IPS-18a (cell line): ENCODE measurements around the gene PCBP1.

Experiments
- H3K27ac ChIP-seq: one replicate; pipeline ENCODE4 v1.5.1; 2013; ENCODE audit warnings: low read length
- H3K27me3 ChIP-seq: one replicate; pipeline ENCODE4 v1.6.1; 2013; ENCODE audit warnings: mild to moderate bottlenecking, low read length; ENCODE audit not compliant: control insufficient read depth, insufficient read depth
- H3K36me3 ChIP-seq: one replicate; pipeline ENCODE4 v1.6.1; 2013; ENCODE audit warnings: low read depth, low read length; ENCODE audit not compliant: control insufficient read depth
- H3K4me1 ChIP-seq: one replicate; pipeline ENCODE4 v1.6.1; 2013; ENCODE audit warnings: low read depth, low read length; ENCODE audit not compliant: control insufficient read depth
- H3K4me3 ChIP-seq: one replicate; pipeline ENCODE4 v1.5.1; 2013; ENCODE audit warnings: low read length
- H3K9ac ChIP-seq: one replicate; pipeline ENCODE4 v1.6.1; 2013; ENCODE audit warnings: mild to moderate bottlenecking, low read length, moderate library complexity
- H3K9me3 ChIP-seq: one replicate; pipeline ENCODE4 v1.6.1; 2013; ENCODE audit warnings: low read depth, low read length; ENCODE audit not compliant: control insufficient read depth

PCBP1 gene

GRCh38 chr2:70083344-70084156 lies 3.7 kb upstream of the PCBP1 start:
- Histone ChIP-seq H3K9ac (no peak overlapping the region), H3K27ac (no peak overlapping the region), H3K36me3 (peaks cover 47% of the 10 kb centered on the region), H3K27me3 (no peaks in the 10 kb centered on the region), H3K4me1 (peaks cover 25% of the 10 kb centered on the region), H3K9me3 (no peaks in the 10 kb centered on the region), H3K4me3 (no peak overlapping the region)

- Histone ChIP-seq H3K4me3 (peak overlapping the region; percentile 90), H3K9me3 (no peaks in the 10 kb centered on the region)
Measured at GRCh38 chr2:70084973-70085710, 2.1 kb upstream of the PCBP1 start.

GRCh38 chr2:70085711-70086277 lies 1.5 kb upstream of the PCBP1 start:
- Histone ChIP-seq H3K9ac (peak overlapping the region; percentile 100), H3K9me3 (no peaks in the 10 kb centered on the region), H3K27me3 (no peaks in the 10 kb centered on the region), H3K4me3 (peak overlapping the region; percentile 90), H3K4me1 (peaks cover 35% of the 10 kb centered on the region), H3K27ac (peak overlapping the region; percentile 99), H3K36me3 (peaks cover 31% of the 10 kb centered on the region)

More at GRCh38 chr2:70084973-70085710, 2.1 kb upstream of the PCBP1 start:
- no peaks in the 10 kb centered on the region for H3K27me3 ChIP-seq
- H3K4me1 ChIP-seq = peaks cover 32% of the 10 kb centered on the region
- H3K36me3 ChIP-seq = peaks cover 37% of the 10 kb centered on the region
- peak overlapping the region; percentile 100 for H3K9ac ChIP-seq
- peak overlapping the region; percentile 99 for H3K27ac ChIP-seq

GRCh38 chr2:70086278-70086837 lies 919 bp upstream of the PCBP1 start:
- Histone ChIP-seq H3K36me3 (peaks cover 29% of the 10 kb centered on the region), H3K4me3 (peak overlapping the region; percentile 90)

GRCh38 chr2:70087702-70088597 lies 673 bp downstream of the PCBP1 start:
- Histone ChIP-seq H3K27me3 (no peaks in the 10 kb centered on the region), H3K4me1 (peaks cover 35% of the 10 kb centered on the region), H3K9me3 (no peaks in the 10 kb centered on the region), H3K27ac (peak overlapping the region; percentile 95), H3K9ac (peak overlapping the region; percentile 99), H3K36me3 (peaks cover 25% of the 10 kb centered on the region), H3K4me3 (peak overlapping the region; percentile 87)

More at GRCh38 chr2:70086278-70086837, 919 bp upstream of the PCBP1 start:
- Histone ChIP-seq H3K9ac (peak overlapping the region; percentile 100), H3K27me3 (no peaks in the 10 kb centered on the region), H3K4me1 (peaks cover 35% of the 10 kb centered on the region), H3K27ac (peak overlapping the region; percentile 99), H3K9me3 (no peaks in the 10 kb centered on the region)

- H3K4me1 ChIP-seq = peaks cover 33% of the 10 kb centered on the region
- H3K4me3 ChIP-seq = peak overlapping the region; percentile 87
- H3K27ac ChIP-seq = peak overlapping the region; percentile 95
- H3K27me3 ChIP-seq = no peaks in the 10 kb centered on the region
- peak overlapping the region; percentile 99 for H3K9ac ChIP-seq
- H3K9me3 ChIP-seq = no peaks in the 10 kb centered on the region
- peaks cover 17% of the 10 kb centered on the region for H3K36me3 ChIP-seq
Measured at GRCh38 chr2:70088598-70089219, 1.4 kb downstream of the PCBP1 start.

- Histone ChIP-seq H3K4me1 (peaks cover 26% of the 10 kb centered on the region), H3K27ac (peak overlapping the region; percentile 95), H3K9me3 (no peaks in the 10 kb centered on the region), H3K36me3 (peaks cover 11% of the 10 kb centered on the region), H3K27me3 (no peaks in the 10 kb centered on the region), H3K9ac (peak overlapping the region; percentile 99), H3K4me3 (peak overlapping the region; percentile 87)
Measured at GRCh38 chr2:70089220-70089982, 2.1 kb downstream of the PCBP1 start.

GRCh38 chr2:70089983-70090525 lies 2.8 kb downstream of the PCBP1 start:
- Histone ChIP-seq H3K36me3 (peaks cover 11% of the 10 kb centered on the region), H3K27ac (peak overlapping the region; percentile 16), H3K9ac (peak overlapping the region; percentile 99), H3K27me3 (no peaks in the 10 kb centered on the region), H3K4me3 (peak overlapping the region; percentile 87), H3K9me3 (no peaks in the 10 kb centered on the region), H3K4me1 (peaks cover 20% of the 10 kb centered on the region)

GRCh38 chr2:70090706-70091334 lies 3.5 kb downstream of the PCBP1 start:
- peak overlapping the region; percentile 16 for H3K27ac ChIP-seq
- H3K36me3 ChIP-seq = peaks cover 11% of the 10 kb centered on the region
- no peaks in the 10 kb centered on the region for H3K27me3 ChIP-seq
- no peaks in the 10 kb centered on the region for H3K9me3 ChIP-seq
- H3K4me3 ChIP-seq = no peak overlapping the region
- H3K4me1 ChIP-seq = peaks cover 13% of the 10 kb centered on the region
- H3K9ac ChIP-seq = no peak overlapping the region
